NB4 (cell line): ENCODE measurements around the gene TMX4.

Experiments
- CTCF ChIP-seq: IDR thresholded peaks from one replicate; pipeline ENCODE4 v1.5.1; 2012; ENCODE audit warnings: low read depth, low read length
- MAX ChIP-seq: IDR thresholded peaks from 2 replicates; pipeline ENCODE4 v1.6.1; 2011; ENCODE audit warnings: low read depth, low read length

GRCh38 chr20:7940341-7940740, 79.2 kb downstream of the TMX4 start, which contains the start of gene HAO1:
- TF ChIP-seq MAX: no peak
- TF ChIP-seq CTCF: no peak
